Endodermal cell (in vitro differentiated cells): ENCODE data around the gene CELA1. TPM values are rescaled to one million over a fixed set of nuclear protein-coding genes. Genes with fewer than 3 reads are reported as not detected.

Experiments
- DNase-seq: peaks from one replicate; pipeline ENCODE4 v3.0.0-alpha.2; 2017
- H3K27ac ChIP-seq: 2 replicates; pipeline ENCODE4 v1.5.1; 2013; ENCODE audit warnings: mild to moderate bottlenecking, low read depth, low read length, moderate library complexity
- H3K27me3 ChIP-seq: 2 replicates; pipeline ENCODE4 v1.6.1; 2013; ENCODE audit warnings: mild to moderate bottlenecking, low read length, moderate library complexity; ENCODE audit not compliant: insufficient read depth, control insufficient read depth, poor library complexity, severe bottlenecking
- H3K36me3 ChIP-seq: 2 replicates; pipeline ENCODE4 v1.7.0; 2013; ENCODE audit warnings: mild to moderate bottlenecking, low read length, moderate library complexity; ENCODE audit not compliant: control insufficient read depth, insufficient read depth
- H3K4me1 ChIP-seq: one replicate; pipeline ENCODE4 v1.7.0; 2013; ENCODE audit warnings: low read length; ENCODE audit not compliant: control insufficient read depth, insufficient read depth
- H3K4me3 ChIP-seq: 2 replicates; pipeline ENCODE4 v1.5.1; 2013; ENCODE audit warnings: mild to moderate bottlenecking, low read length, moderate library complexity
- H3K9ac ChIP-seq: 2 replicates; pipeline ENCODE4 v1.6.1; 2013; ENCODE audit warnings: mild to moderate bottlenecking, low read length, moderate library complexity; ENCODE audit not compliant: poor library complexity, severe bottlenecking; ENCODE audit errors: extremely low read depth
- H3K9me3 ChIP-seq: 2 replicates; pipeline ENCODE4 v1.6.1; 2013; ENCODE audit warnings: mild to moderate bottlenecking, low read length, moderate library complexity; ENCODE audit not compliant: control insufficient read depth
- H3K27ac Mint-ChIP-seq: 2 replicates; pipeline ENCODE4 v1.8.0; 2020; ENCODE audit warnings: mixed read lengths
- H3K27me3 Mint-ChIP-seq: 2 replicates; pipeline ENCODE4 v1.8.0; 2021; ENCODE audit warnings: mild to moderate bottlenecking, mixed read lengths; ENCODE audit not compliant: insufficient read depth
- H3K36me3 Mint-ChIP-seq: 2 replicates; pipeline ENCODE4 v1.8.0; 2020; ENCODE audit warnings: low read depth, mixed read lengths
- H3K4me1 Mint-ChIP-seq: 2 replicates; pipeline ENCODE4 v1.8.0; 2020; ENCODE audit warnings: mixed read lengths
- H3K4me3 Mint-ChIP-seq: 2 replicates; pipeline ENCODE4 v1.8.0; 2020; ENCODE audit warnings: mild to moderate bottlenecking, moderate library complexity, mixed read lengths
- H3K9me3 Mint-ChIP-seq: 2 replicates; pipeline ENCODE4 v1.8.0; 2020; ENCODE audit warnings: mild to moderate bottlenecking, mixed read lengths
- WGBS, 2 experiments: methylation state at CpG; one replicate each; pipeline versions ENCODE4 v1.1.5 to v1.1.7; 2013; ENCODE audit warnings: missing lambda C conversion rate in 2 of 2, mixed read lengths in 1 of 2; ENCODE audit not compliant: insufficient coverage in 1 of 2, insufficient read length in 1 of 2; 5-methylcytosine and 5-hydroxymethylcytosine counted together
- total RNA-seq, 2 donors: library from RNA; stranded (reverse); fragmentation: NEBNext Ultra II Directional in 1 of 2; extraction: Animal tissue kit (Norgen Biotek cat#: 25700) in 1 of 2; gene quantifications; 2 replicates in 1 of 2; 3 replicates in 1 of 2; pipeline ENCODE4 v1.2.1, GENCODE V29; 2021
- TF ChIP-seq, protein P1 (sequence below): fragments of 200-600 bp; sonication (generic); conservative IDR thresholded peaks from 2 replicates; pipeline ENCODE4 v1.5.0; 2021; ENCODE audit warnings: antibody characterized with exemption, mild to moderate bottlenecking

CELA1 gene
- total RNA-seq, 2 donors from 2014 or later, result not detected

DNA sequence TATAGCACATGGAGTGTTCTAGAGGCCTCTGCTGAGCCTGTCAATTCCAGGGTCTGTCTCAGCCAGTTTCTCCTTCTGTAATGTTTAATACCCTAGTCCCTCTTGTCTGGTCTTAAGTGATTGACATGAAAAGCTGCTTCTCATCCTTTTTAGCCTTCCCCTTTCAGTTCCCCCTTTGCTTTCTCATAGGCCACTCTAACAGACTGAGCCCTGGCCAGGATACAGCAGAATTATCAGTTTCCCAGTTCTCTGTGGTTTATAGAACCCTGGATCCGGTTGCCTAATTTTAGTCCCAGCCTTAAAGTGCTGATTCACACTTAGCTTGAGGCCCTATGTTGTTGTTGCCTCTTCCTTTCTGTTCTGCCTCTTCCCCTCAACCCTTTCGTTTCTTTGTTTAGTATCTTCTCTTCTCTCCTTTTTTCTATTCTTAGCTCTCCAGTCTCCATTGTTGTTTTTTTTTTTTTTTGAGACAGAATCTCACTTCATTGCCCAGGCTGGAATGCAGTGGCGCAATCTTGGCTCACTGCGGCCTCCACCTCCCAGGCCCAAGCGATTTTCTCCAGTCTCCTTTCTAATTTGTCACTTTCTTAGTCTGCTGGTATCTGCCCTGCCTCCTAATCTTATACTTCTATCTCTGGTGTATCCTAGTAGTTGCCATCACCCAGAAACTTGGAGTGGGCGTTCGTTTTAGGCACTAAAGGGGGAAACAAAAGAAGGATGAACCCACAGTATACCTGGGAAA, 19.6 kb downstream of the CELA1 start:
- no peak overlapping the region for H3K9ac ChIP-seq
- no peaks in the 10 kb centered on the region for H3K9me3 Mint-ChIP-seq
- TF ChIP-seq, protein P1, sequence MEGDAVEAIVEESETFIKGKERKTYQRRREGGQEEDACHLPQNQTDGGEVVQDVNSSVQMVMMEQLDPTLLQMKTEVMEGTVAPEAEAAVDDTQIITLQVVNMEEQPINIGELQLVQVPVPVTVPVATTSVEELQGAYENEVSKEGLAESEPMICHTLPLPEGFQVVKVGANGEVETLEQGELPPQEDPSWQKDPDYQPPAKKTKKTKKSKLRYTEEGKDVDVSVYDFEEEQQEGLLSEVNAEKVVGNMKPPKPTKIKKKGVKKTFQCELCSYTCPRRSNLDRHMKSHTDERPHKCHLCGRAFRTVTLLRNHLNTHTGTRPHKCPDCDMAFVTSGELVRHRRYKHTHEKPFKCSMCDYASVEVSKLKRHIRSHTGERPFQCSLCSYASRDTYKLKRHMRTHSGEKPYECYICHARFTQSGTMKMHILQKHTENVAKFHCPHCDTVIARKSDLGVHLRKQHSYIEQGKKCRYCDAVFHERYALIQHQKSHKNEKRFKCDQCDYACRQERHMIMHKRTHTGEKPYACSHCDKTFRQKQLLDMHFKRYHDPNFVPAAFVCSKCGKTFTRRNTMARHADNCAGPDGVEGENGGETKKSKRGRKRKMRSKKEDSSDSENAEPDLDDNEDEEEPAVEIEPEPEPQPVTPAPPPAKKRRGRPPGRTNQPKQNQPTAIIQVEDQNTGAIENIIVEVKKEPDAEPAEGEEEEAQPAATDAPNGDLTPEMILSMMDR, result no peak
- peaks cover 13% of the 10 kb centered on the region for H3K4me1 ChIP-seq
- 87 to 91% methylated on average over 7 of the region's 7 CpGs for WGBS, 2 experiments
- H3K4me3 ChIP-seq, result no peak overlapping the region
- H3K4me3 Mint-ChIP-seq, result no peak overlapping the region
- H3K4me1 Mint-ChIP-seq, result peaks cover 23% of the 10 kb centered on the region
- H3K27me3 Mint-ChIP-seq, result no peaks in the 10 kb centered on the region
- H3K27ac Mint-ChIP-seq, result peak overlapping the region; percentile 3
- no peak for DNase-seq
- no peaks in the 10 kb centered on the region for H3K36me3 Mint-ChIP-seq
- no peaks in the 10 kb centered on the region for H3K27me3 ChIP-seq
- no peaks in the 10 kb centered on the region for H3K36me3 ChIP-seq
- H3K9me3 ChIP-seq, result no peaks in the 10 kb centered on the region
- H3K27ac ChIP-seq, result no peak overlapping the region

DNA sequence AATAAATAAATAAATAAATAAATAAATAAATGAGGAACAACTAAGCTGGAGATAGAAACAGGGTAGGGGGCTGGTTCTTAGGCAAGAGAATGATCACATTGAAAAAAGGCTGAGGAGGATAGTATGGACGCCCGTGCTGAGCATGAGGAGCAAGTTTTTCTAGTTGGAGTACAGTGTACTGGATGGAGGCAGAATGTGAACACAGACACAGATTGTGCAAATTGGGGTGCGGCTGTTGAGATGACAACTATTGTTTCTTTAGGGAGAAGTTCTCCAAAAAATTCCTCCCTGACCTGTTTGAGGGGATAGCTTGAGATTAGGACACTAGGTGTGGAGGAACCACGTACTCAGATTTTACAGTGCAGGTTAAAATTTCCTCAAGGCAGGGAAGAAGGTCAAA, 21.5 kb downstream of the CELA1 start:
- H3K27ac ChIP-seq, result no peak overlapping the region
- no peaks in the 10 kb centered on the region for H3K9me3 ChIP-seq
- H3K27me3 ChIP-seq, result no peaks in the 10 kb centered on the region
- H3K9me3 Mint-ChIP-seq, result no peaks in the 10 kb centered on the region
- TF ChIP-seq, protein P1, result no peak
- peak overlapping the region; percentile 10 for H3K27ac Mint-ChIP-seq
- H3K4me3 Mint-ChIP-seq, result no peak overlapping the region
- no peaks in the 10 kb centered on the region for H3K36me3 Mint-ChIP-seq
- peaks cover 17% of the 10 kb centered on the region for H3K4me1 ChIP-seq
- no peaks in the 10 kb centered on the region for H3K27me3 Mint-ChIP-seq
- H3K4me3 ChIP-seq, result no peak overlapping the region
- no peak overlapping the region for H3K9ac ChIP-seq
- WGBS, 2 experiments, result 96% methylated on average over 4 of the region's 4 CpGs
- H3K36me3 ChIP-seq, result no peaks in the 10 kb centered on the region
- H3K4me1 Mint-ChIP-seq, result peaks cover 38% of the 10 kb centered on the region
- no peak for DNase-seq

DNA sequence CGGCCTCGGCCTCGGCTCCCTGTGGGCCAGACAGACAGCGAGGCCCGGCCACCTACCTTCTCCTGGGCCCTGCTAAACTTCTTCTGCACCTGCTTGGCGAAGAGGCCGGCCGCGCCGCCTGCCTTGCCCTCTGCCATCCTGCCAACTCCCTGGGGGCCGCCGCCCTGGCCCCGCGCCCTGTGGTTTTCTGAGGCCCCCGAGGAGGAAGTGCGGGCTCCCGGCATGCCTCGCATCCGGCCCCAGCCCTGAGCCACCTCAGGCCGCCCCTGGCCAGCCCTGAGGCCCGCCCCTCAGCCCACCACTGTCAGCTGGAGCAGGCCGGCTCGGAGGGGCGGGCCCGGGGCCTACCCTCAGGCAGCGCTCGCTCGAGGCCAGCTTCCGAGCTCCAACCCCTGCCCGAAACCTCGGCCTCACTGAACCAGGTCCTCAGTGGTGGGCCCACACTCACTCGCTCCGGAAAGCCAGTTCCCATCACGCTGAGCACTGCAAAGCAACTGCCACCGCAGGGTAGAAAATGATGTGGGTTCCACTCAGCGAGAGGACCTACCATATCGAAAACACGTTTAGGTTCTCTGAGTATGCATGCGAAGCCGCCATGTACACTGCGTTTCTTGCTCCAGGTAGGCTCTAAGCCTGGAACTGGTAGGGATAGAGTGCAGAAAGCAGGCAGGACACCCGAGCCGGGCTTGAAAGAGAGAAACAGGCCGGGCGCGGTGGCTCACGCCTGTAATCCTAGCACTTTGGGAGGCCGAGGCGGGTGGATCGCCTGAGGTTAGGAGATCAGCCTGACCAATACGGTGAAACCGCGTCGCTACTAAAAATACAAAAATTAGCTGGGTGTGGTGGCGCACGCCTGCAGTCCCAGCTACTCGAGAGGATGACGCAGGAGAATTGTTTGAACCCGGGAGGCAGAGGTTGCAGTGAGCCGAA, 22.2 kb downstream of the CELA1 start, which contains the start of gene BIN2:
BIN2 (minus strand) TSS at position 209 of the 930 bp plus-strand sequence; CDS start at position 137, 72 bp downstream.
- TF ChIP-seq, protein P1, result no peak
- Histone ChIP-seq H3K9me3 (no peaks in the 10 kb centered on the region), H3K9ac (no peak within 1 kb of the TSS), H3K27ac (no peak within 1 kb of the TSS), H3K27me3 (no peaks in the 10 kb centered on the region), H3K4me1 (peaks cover 17% of the 10 kb centered on the region), H3K36me3 (no peaks in the 10 kb centered on the region), H3K4me3 (no peak within 1 kb of the TSS)
- no peaks in the 10 kb centered on the region for H3K9me3 Mint-ChIP-seq
- H3K4me3 Mint-ChIP-seq, result no peak within 1 kb of the TSS
- no peaks in the 10 kb centered on the region for H3K36me3 Mint-ChIP-seq
- peaks cover 45% of the 10 kb centered on the region for H3K4me1 Mint-ChIP-seq
- no peaks in the 10 kb centered on the region for H3K27me3 Mint-ChIP-seq
- WGBS, 2 experiments, result 96 to 97% methylated on average over 46 to 60 of the region's 60 CpGs
- H3K27ac Mint-ChIP-seq, result peak within 1 kb of the TSS; percentile 10
- no peak for DNase-seq
